ENCODE results near the gene CEACAM16. TPM values are rescaled to one million over a fixed set of nuclear protein-coding genes. Genes with fewer than 3 reads are reported as not detected.

Gene CEACAM16
- total RNA-seq, 1 donor from 2014 or later, result not detected

DNA sequence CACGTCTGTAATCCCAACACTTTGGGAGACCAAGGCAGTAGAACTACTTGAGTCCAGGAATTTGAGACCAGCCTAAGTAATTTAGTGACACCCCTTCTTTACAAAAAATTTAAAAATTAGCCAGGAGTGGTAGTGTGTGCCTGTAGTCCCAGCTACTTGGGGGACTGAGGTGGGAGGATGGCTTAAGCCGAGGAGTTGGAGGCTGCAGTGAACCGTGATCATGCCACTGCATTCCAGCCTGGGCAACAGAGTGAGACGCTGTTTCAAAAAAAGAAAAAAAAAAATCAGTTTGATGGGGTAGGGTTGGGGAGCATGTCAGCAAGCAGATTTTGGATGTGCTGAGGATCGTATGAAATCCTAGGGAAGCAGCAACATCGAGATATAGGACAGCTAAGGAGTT is 23.4 kb upstream of the CEACAM16 start:
- DNase-seq (ENCODE audit: low spot score), result no peak
- Mint-ChIP-seq H3K27me3 (ENCODE audit: unreplicated experiment) (no peaks in the 10 kb centered on the region), H3K4me3 (ENCODE audit: unreplicated experiment) (no peak overlapping the region), H3K9me3 (ENCODE audit: unreplicated experiment) (no peaks in the 10 kb centered on the region), H3K4me1 (ENCODE audit: unreplicated experiment) (no peaks in the 10 kb centered on the region), H3K36me3 (ENCODE audit: low read depth, unreplicated experiment) (no peaks in the 10 kb centered on the region), H3K27ac (ENCODE audit: unreplicated experiment) (no peak overlapping the region)
- TF ChIP-seq, protein P1, sequence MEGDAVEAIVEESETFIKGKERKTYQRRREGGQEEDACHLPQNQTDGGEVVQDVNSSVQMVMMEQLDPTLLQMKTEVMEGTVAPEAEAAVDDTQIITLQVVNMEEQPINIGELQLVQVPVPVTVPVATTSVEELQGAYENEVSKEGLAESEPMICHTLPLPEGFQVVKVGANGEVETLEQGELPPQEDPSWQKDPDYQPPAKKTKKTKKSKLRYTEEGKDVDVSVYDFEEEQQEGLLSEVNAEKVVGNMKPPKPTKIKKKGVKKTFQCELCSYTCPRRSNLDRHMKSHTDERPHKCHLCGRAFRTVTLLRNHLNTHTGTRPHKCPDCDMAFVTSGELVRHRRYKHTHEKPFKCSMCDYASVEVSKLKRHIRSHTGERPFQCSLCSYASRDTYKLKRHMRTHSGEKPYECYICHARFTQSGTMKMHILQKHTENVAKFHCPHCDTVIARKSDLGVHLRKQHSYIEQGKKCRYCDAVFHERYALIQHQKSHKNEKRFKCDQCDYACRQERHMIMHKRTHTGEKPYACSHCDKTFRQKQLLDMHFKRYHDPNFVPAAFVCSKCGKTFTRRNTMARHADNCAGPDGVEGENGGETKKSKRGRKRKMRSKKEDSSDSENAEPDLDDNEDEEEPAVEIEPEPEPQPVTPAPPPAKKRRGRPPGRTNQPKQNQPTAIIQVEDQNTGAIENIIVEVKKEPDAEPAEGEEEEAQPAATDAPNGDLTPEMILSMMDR (IDR thresholded peaks at IDR 0.05; ENCODE audit: unreplicated experiment), result no peak

DNA sequence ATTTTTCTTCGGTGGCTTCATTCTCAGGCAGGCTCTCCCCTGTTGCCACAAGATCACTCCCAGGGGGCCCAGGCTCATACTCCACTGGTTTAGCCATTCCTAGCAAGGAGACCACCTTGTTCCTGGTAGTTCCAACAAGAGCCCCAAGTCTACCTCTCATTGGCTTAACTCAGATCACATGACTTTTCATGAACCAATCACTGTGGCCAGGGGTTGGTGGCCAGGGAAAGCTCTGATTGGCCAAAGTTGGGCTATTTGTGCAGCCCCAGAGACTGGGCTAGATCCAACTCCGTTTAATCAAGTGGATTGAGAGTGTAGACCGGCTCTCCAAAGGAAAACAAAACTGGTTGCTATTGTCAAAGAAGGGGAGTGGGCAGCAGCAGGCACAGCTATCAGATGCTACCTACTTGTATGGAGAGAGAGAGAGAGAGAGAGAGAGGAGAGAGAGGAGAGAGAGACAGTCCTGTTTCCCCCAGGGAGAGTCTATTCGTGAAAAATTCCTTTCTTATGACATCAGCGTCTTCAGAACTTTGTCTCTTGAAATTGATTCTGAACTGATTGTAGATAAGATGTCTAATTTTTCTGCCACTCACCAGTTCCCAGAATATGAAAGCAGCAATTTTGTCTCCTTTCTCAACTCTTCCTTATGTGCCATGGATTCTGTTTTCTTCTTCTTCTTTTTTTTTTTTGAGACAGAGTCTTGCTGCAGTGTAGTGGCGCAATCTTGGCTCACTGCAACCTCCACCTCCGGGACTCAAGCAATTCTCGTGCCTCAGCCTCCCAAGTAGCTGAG is 21.7 kb upstream of the CEACAM16 start:
- Mint-ChIP-seq H3K27me3 (ENCODE audit: unreplicated experiment) (no peaks in the 10 kb centered on the region), H3K36me3 (ENCODE audit: low read depth, unreplicated experiment) (no peaks in the 10 kb centered on the region), H3K4me3 (ENCODE audit: unreplicated experiment) (no peak overlapping the region), H3K9me3 (ENCODE audit: unreplicated experiment) (no peaks in the 10 kb centered on the region), H3K4me1 (ENCODE audit: unreplicated experiment) (no peaks in the 10 kb centered on the region), H3K27ac (ENCODE audit: unreplicated experiment) (no peak overlapping the region)
- TF ChIP-seq, protein P1 (IDR thresholded peaks at IDR 0.05; ENCODE audit: unreplicated experiment), result no peak
- DNase-seq (ENCODE audit: low spot score), result no peak

DNA sequence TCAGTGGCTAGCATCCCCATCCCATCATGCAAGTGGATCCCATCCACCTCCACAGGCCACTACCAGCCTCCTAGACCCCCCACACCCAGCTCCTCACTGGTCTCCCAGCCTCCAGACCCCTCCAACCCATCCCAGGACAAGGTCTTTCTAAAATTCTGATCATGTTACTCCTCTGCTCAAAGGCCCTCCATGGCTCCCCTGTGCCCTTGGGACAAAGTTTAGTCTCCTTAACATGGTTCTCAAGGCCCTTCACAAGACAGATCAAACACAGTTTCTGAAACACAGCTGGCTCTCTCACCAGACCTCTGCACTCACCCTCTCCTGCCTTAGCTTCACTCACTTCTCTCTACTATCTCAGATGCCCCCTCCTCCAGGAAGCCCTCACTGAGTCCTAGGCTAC is 18.4 kb upstream of the CEACAM16 start:
- no peaks in the 10 kb centered on the region for H3K9me3 Mint-ChIP-seq (ENCODE audit: unreplicated experiment)
- no peaks in the 10 kb centered on the region for H3K36me3 Mint-ChIP-seq (ENCODE audit: low read depth, unreplicated experiment)
- TF ChIP-seq, protein P1 (IDR thresholded peaks at IDR 0.05; ENCODE audit: unreplicated experiment), result no peak
- no peak for DNase-seq (ENCODE audit: low spot score)
- H3K27ac Mint-ChIP-seq (ENCODE audit: unreplicated experiment), result no peak overlapping the region
- no peak overlapping the region for H3K4me3 Mint-ChIP-seq (ENCODE audit: unreplicated experiment)
- H3K27me3 Mint-ChIP-seq (ENCODE audit: unreplicated experiment), result no peaks in the 10 kb centered on the region
- H3K4me1 Mint-ChIP-seq (ENCODE audit: unreplicated experiment), result peaks cover 6% of the 10 kb centered on the region

DNA sequence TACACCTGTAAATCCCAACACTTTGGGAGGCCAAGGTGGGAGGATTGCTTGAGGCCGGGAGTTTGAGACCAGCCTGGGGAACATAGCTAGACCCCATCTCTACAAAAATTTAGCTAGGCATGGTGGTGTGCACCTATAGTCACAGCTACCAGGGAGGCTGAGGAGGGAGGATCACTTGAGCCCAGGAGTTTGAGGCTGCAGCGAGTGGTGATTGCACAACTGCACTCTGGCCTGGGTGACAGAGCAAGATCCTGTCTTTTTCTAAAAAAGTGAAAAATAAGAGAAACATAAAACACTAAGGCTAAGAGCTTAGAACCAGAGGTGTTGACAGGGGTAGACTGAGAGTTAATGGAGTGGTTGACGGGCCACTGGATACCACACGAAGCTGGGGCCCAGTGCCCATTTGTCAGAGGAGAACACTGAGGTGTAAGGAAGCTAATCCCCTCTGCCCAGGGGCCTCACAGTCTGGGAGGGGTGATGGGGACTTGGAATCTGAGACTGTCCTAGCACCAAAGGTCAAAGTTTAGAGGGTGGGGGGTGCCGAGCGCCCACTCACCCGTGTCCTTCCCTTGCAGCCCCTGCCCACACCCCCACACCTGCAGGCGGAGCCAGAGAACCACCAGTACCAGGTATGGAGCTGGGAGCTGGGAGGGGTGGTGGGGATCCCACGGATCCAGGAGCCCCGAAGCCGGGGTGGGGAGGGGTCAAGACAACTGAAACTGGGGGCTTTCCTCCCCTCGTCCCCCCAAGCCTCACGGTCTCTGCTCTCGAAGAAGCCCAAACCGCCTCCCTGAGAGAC is 16.8 kb upstream of the CEACAM16 start:
- H3K27me3 Mint-ChIP-seq (ENCODE audit: unreplicated experiment), result no peaks in the 10 kb centered on the region
- no peak overlapping the region for H3K4me3 Mint-ChIP-seq (ENCODE audit: unreplicated experiment)
- DNase-seq (ENCODE audit: low spot score), result no peak
- H3K27ac Mint-ChIP-seq (ENCODE audit: unreplicated experiment), result no peak overlapping the region
- peaks cover 6% of the 10 kb centered on the region for H3K4me1 Mint-ChIP-seq (ENCODE audit: unreplicated experiment)
- no peaks in the 10 kb centered on the region for H3K36me3 Mint-ChIP-seq (ENCODE audit: low read depth, unreplicated experiment)
- TF ChIP-seq, protein P1 (IDR thresholded peaks at IDR 0.05; ENCODE audit: unreplicated experiment), result no peak
- H3K9me3 Mint-ChIP-seq (ENCODE audit: unreplicated experiment), result no peaks in the 10 kb centered on the region

DNA sequence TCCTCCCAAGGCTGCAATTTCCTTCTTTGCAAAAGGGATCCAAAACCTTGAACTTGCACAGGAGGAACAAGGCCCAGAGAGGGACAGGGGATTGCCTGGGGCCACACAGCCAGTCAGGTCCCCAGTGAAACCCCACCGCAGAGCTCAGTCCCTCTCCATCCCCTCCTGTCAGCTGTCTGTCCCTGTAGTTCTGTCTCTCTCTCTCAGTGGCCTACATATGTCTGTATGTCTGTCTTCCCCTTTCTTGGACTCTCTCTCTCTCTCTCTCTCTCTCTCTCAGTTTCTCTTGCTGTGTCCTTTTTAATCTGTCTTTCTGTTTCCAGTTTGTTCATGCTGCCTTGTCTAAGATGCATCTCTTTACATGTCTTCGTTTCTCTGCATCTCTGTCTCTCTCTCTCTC is 16.1 kb upstream of the CEACAM16 start:
- H3K4me3 Mint-ChIP-seq (ENCODE audit: unreplicated experiment), result peak overlapping the region; percentile 29
- H3K27me3 Mint-ChIP-seq (ENCODE audit: unreplicated experiment), result no peaks in the 10 kb centered on the region
- no peaks in the 10 kb centered on the region for H3K36me3 Mint-ChIP-seq (ENCODE audit: low read depth, unreplicated experiment)
- H3K9me3 Mint-ChIP-seq (ENCODE audit: unreplicated experiment), result no peaks in the 10 kb centered on the region
- H3K4me1 Mint-ChIP-seq (ENCODE audit: unreplicated experiment), result peaks cover 6% of the 10 kb centered on the region
- TF ChIP-seq, protein P1 (IDR thresholded peaks at IDR 0.05; ENCODE audit: unreplicated experiment), result no peak
- H3K27ac Mint-ChIP-seq (ENCODE audit: unreplicated experiment), result no peak overlapping the region
- DNase-seq (ENCODE audit: low spot score), result no peak

All from endothelial cell (in vitro differentiated cells).